ENCODE measurements around the gene ACSM4.

ACSM4 gene

DNA sequence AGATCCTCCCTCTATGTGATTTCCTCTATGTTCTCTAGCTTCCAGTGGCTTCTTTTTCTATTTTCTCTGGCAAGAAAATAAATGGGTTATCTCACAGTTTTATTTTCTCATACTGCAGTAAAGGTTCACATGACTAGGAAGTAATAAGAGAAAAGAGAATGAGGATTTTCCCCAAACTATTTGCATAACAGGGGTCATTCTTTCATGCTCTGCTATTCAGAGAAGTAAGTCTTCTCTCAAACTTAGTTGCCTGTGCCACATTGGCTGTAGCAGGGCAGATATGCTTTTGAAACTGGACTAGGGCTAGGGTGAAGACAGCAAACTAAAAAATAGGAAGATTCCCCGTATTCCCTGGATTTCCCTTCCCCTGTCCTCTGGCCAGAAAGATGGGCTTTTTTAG is 57.4 kb downstream of the ACSM4 start:
- TF ChIP-seq CTCF (IDR thresholded peaks at IDR 0.05; ENCODE audit: low read depth, low read length): no peak
- H3K4me3 ChIP-seq (ENCODE audit: low read depth, low read length): no peak overlapping the region

DNA sequence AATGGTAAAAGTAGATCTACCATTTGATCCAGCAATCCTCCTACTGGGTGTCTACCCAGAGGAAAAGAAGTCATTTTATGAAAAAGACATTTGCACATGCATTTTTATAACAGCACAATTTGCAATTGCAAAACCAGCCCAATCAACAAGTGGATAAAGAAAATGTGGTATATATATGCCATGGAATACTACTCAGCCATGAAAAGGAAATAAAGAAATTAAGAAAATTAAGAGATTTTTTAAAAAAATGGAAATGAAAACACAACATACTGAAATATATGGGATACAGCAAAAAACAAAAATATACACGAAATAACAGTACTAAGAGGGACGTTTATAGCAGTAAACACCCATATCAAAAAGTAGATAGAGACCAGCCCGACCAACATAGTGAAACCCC is 58.9 kb downstream of the ACSM4 start:
- H3K4me3 ChIP-seq (ENCODE audit: low read depth, low read length): no peak overlapping the region
- TF ChIP-seq CTCF (IDR thresholded peaks at IDR 0.05; ENCODE audit: low read depth, low read length): no peak

GRCh38 chr12:7369274-7369729 is 65.4 kb downstream of the ACSM4 start:
- H3K4me3 ChIP-seq (ENCODE audit: low read depth, low read length): no peak overlapping the region
- no peak for TF ChIP-seq CTCF (IDR thresholded peaks at IDR 0.05; ENCODE audit: low read depth, low read length)

DNA sequence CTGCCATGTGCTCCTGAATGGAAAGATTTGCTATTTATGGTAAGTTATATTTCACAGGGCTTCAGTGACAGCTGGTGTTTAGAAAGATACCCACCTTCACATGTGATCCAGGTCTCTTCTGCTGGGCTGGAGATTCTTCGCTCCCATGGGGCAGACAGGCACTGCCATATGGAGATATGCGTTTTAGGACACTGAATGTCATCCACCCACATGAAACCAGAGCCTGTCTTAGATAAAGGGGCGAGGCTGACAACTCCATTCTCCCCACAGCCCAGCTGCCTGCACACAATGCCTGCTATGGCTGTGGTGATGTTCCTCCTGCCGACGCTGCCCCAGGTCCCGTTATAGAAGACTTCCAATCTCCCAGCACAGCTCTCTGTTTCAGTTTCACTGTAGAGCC is 69.4 kb downstream of the ACSM4 start:
- H3K4me3 ChIP-seq (ENCODE audit: low read depth, low read length): no peak overlapping the region
- TF ChIP-seq CTCF (IDR thresholded peaks at IDR 0.05; ENCODE audit: low read depth, low read length): no peak

DNA sequence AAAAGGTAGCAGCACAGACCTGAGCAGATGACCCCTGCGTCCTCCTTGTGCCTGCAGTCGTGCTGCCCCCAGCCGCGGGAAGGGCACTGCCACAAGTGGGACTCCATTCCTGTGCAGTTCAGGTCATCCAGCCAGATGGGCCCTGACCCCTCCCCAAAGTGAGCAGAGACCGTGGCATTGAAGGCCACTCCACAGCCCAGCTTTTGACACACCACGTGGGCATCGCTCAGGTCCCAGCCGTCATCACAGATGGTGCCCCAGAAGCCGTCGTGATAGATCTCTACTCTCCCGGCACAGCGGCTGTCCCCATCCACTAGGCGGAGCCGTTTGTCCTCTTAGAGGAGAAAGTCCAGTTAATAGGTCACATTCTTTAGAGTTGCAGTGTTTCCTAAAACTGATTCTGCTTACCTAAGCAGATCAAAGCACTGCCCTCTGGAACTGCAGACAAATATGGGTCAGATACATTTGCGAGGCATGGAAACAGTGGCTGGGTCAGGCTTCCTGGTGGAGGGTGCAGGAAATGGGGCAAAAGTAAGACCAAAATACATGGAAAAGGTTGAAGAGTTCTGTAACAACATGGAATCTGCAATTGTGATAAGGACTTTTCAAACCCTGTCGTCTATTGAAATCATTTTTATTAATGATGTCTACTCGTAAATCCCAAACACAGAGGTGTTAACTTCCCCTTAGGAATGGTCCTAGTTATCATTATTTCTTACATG is 70.7 kb downstream of the ACSM4 start:
- peak; percentile 81 for TF ChIP-seq CTCF (IDR thresholded peaks at IDR 0.05; ENCODE audit: low read depth, low read length)

GRCh38 chr12:7375145-7375543 is 71.3 kb downstream of the ACSM4 start:
- TF ChIP-seq CTCF (IDR thresholded peaks at IDR 0.05; ENCODE audit: low read depth, low read length): no peak
- no peak overlapping the region for H3K4me3 ChIP-seq (ENCODE audit: low read depth, low read length)

More for the DNA sequence above, 70.7 kb downstream of the ACSM4 start:
- no peak overlapping the region for H3K4me3 ChIP-seq (ENCODE audit: low read depth, low read length)

DNA sequence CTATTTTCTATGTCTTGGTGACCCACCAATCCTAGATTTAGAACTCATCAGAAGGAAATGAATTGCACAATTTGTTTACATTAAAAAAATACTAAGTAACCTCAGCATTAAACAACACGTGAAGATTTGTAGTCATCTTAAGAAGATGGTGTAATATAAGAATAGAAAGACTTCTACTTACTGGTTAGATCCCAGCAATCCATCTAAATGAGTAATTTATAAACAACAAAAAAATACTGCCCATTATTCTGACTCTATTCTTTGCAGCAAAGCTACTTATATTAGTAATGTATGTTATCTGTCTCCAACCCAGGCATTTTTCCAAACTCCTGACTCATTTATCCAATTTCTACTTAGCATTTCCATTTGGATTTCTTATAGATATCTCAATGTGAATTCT is 72.3 kb downstream of the ACSM4 start:
- no peak overlapping the region for H3K4me3 ChIP-seq (ENCODE audit: low read depth, low read length)
- TF ChIP-seq CTCF (IDR thresholded peaks at IDR 0.05; ENCODE audit: low read depth, low read length): no peak
